Thymus (tissue), 11 donors: Measurements from ENCODE around the gene SUDS3. TPM values are rescaled to one million over a fixed set of nuclear protein-coding genes. Genes with fewer than 3 reads are reported as not detected.

Source experiments
- DNase-seq, 9 donors: peaks; one replicate each; pipeline ENCODE4 v3.0.0-alpha.2; 2013; ENCODE audit warnings: low spot score in 9 of 9, low read depth in 6 of 9, missing footprints in 1 of 9
- H3K27ac ChIP-seq, 2 donors: one replicate each; pipeline ENCODE4 v1.5.1; 2013; ENCODE audit warnings: control low read depth in 1 of 2, low read depth in 1 of 2, low read length in 1 of 2, mild to moderate bottlenecking in 1 of 2, moderate library complexity in 1 of 2
- H3K27me3 ChIP-seq, 2 donors: one replicate each; pipeline ENCODE4 v1.5.1; 2013; ENCODE audit warnings: low read length in 1 of 2; ENCODE audit not compliant: control insufficient read depth in 2 of 2, insufficient read depth in 1 of 2
- H3K36me3 ChIP-seq, 2 donors: one replicate each; pipeline ENCODE4 v1.5.1; 2013; ENCODE audit warnings: low read length in 1 of 2, mild to moderate bottlenecking in 1 of 2, moderate library complexity in 1 of 2; ENCODE audit not compliant: control insufficient read depth in 2 of 2, insufficient read depth in 2 of 2
- H3K4me1 ChIP-seq, 2 donors: one replicate each; pipeline ENCODE4 v1.5.1; 2013; ENCODE audit warnings: low read length in 2 of 2; ENCODE audit not compliant: control insufficient read depth in 2 of 2, insufficient read depth in 2 of 2
- H3K4me3 ChIP-seq, 2 donors: one replicate each; pipeline ENCODE4 v1.5.1; 2013; ENCODE audit warnings: low read length in 2 of 2, control low read depth in 1 of 2, mild to moderate bottlenecking in 1 of 2
- H3K9me3 ChIP-seq, 2 donors: one replicate each; pipeline ENCODE4 v1.5.1; 2013; ENCODE audit warnings: low read length in 1 of 2, mild to moderate bottlenecking in 1 of 2; ENCODE audit not compliant: control insufficient read depth in 2 of 2, insufficient read depth in 1 of 2
- WGBS: extraction: QIAGEN DNeasy Blood & Tissue Kit; methylation state at CpG from one replicate; pipeline ENCODE4 v1.1.7; 2013; 5-methylcytosine and 5-hydroxymethylcytosine counted together
- polyA plus RNA-seq: library from polyadenylated mRNA; stranded (reverse); fragments of 200-250 nt; gene quantifications from one replicate; pipeline ENCODE4 v1.2.3, GENCODE V29; 2013
- total RNA-seq: library from RNA; stranded (reverse); fragments of 120-200 nt; gene quantifications from one replicate; pipeline ENCODE4 v1.2.4, GENCODE V29; 2013
- donor health status: healthy.

The SUDS3 gene
- total and polyA plus RNA-seq, 2 donors: 19.3 to 21.8 TPM

GRCh38 chr12:118374909-118375308 lies 1.4 kb upstream of the SUDS3 start:
- Histone ChIP-seq H3K9me3 (no peaks in the 10 kb centered on the region), H3K36me3 (peaks cover 6% of the 10 kb centered on the region in 2 donors), H3K27ac (no peak overlapping the region), H3K27me3 (peaks cover 11 to 24% of the 10 kb centered on the region in 2 donors), H3K4me1 (peaks cover 25 to 28% of the 10 kb centered on the region in 2 donors), H3K4me3 (no peak overlapping the region)
- DNase-seq: no peak
- WGBS: 96% methylated on average over 5 of the region's 5 CpGs

GRCh38 chr12:118375348-118375747 lies 1.0 kb upstream of the SUDS3 start:
- 90% methylated on average over 10 of the region's 10 CpGs for WGBS
- no peak for DNase-seq
- no peak overlapping the region for H3K4me3 ChIP-seq
- H3K9me3 ChIP-seq: no peaks in the 10 kb centered on the region
- H3K27ac ChIP-seq: no peak overlapping the region
- peaks cover 9 to 10% of the 10 kb centered on the region in 2 donors for H3K36me3 ChIP-seq
- H3K4me1 ChIP-seq: peaks cover 25 to 28% of the 10 kb centered on the region in 2 donors
- H3K27me3 ChIP-seq: peaks cover 10 to 22% of the 10 kb centered on the region in 2 donors

- H3K9me3 ChIP-seq: no peaks in the 10 kb centered on the region
- H3K4me3 ChIP-seq: peak overlapping the region; percentile 68 to 98
- peaks cover 21 to 24% of the 10 kb centered on the region in 2 donors for H3K4me1 ChIP-seq
- peak overlapping the region; percentile 57 to 74 for H3K27ac ChIP-seq
- DNase-seq: peak in 3 of 9 donors; percentile 4 to 29 (median 8)
- 11% methylated on average over 22 of the region's 22 CpGs for WGBS
- peaks cover 0 to 3% of the 10 kb centered on the region in 2 donors for H3K27me3 ChIP-seq
- peaks cover 22 to 26% of the 10 kb centered on the region in 2 donors for H3K36me3 ChIP-seq
Measured at GRCh38 chr12:118377021-118377883, 897 bp downstream of the SUDS3 start.

- DNase-seq: peak in 4 of 9 donors; percentile 47 to 82 (median 68)
- peaks cover 21 to 24% of the 10 kb centered on the region in 2 donors for H3K4me1 ChIP-seq
- H3K27ac ChIP-seq: peak overlapping the region; percentile 57 to 74
- H3K27me3 ChIP-seq: no peaks in the 10 kb centered on the region
- peak overlapping the region; percentile 68 to 98 for H3K4me3 ChIP-seq
- H3K36me3 ChIP-seq: peaks cover 25 to 29% of the 10 kb centered on the region in 2 donors
- no peaks in the 10 kb centered on the region for H3K9me3 ChIP-seq
- 36% methylated on average over 8 of the region's 8 CpGs for WGBS
Measured at GRCh38 chr12:118377884-118378470, 1.6 kb downstream of the SUDS3 start.

GRCh38 chr12:118391424-118391823 lies 15.1 kb downstream of the SUDS3 start:
- H3K27me3 ChIP-seq: no peaks in the 10 kb centered on the region
- H3K27ac ChIP-seq: peak overlapping the region; percentile 25 to 36
- H3K36me3 ChIP-seq: peaks cover 62 to 71% of the 10 kb centered on the region in 2 donors
- no peaks in the 10 kb centered on the region for H3K4me1 ChIP-seq
- no peak for DNase-seq
- 90% methylated on average over 2 of the region's 2 CpGs for WGBS
- no peak overlapping the region for H3K4me3 ChIP-seq
- H3K9me3 ChIP-seq: no peaks in the 10 kb centered on the region

GRCh38 chr12:118391836-118392235 lies 15.5 kb downstream of the SUDS3 start:
- Histone ChIP-seq H3K27me3 (no peaks in the 10 kb centered on the region), H3K27ac (no peak overlapping the region), H3K9me3 (no peaks in the 10 kb centered on the region), H3K4me1 (no peaks in the 10 kb centered on the region), H3K36me3 (peaks cover 62 to 67% of the 10 kb centered on the region in 2 donors), H3K4me3 (no peak overlapping the region)
- no peak for DNase-seq
- 98% methylated on average over 1 of the region's 1 CpG for WGBS

- H3K4me3 ChIP-seq: no peak overlapping the region
- DNase-seq: no peak
- peak overlapping the region in 1 of 2 donors; percentile 37 for H3K27ac ChIP-seq
- H3K36me3 ChIP-seq: peaks cover 50 to 51% of the 10 kb centered on the region in 2 donors
- H3K9me3 ChIP-seq: no peaks in the 10 kb centered on the region
- WGBS: 95% methylated on average over 10 of the region's 10 CpGs
- H3K4me1 ChIP-seq: peaks cover 0 to 2% of the 10 kb centered on the region in 2 donors
- no peaks in the 10 kb centered on the region for H3K27me3 ChIP-seq
Measured at GRCh38 chr12:118397708-118398440, 21.5 kb downstream of the SUDS3 start.

- 94% methylated on average over 2 of the region's 2 CpGs for WGBS
Measured at GRCh38 chr12:118398524-118398923, 22.2 kb downstream of the SUDS3 start.

More at GRCh38 chr12:118398524-118398923, 22.2 kb downstream of the SUDS3 start:
- no peak for DNase-seq
- Histone ChIP-seq H3K4me1 (peaks cover 0 to 2% of the 10 kb centered on the region in 2 donors), H3K27me3 (no peaks in the 10 kb centered on the region), H3K9me3 (no peaks in the 10 kb centered on the region), H3K36me3 (peaks cover 56 to 57% of the 10 kb centered on the region in 2 donors), H3K27ac (no peak overlapping the region), H3K4me3 (no peak overlapping the region)
